ELF-1 (cell line): ENCODE data around the gene DEPDC1B.
"Not testable (repeated sequence)": the region's sequence is repeated elsewhere in the genome, so short reads cannot be mapped to it uniquely, and the experiment has no call there.

Source experiments
- DNase-seq: peaks from one replicate; pipeline ENCODE4 v3.0.0-alpha.2; 2016; ENCODE audit warnings: low read depth, low spot score

DEPDC1B gene

DNA sequence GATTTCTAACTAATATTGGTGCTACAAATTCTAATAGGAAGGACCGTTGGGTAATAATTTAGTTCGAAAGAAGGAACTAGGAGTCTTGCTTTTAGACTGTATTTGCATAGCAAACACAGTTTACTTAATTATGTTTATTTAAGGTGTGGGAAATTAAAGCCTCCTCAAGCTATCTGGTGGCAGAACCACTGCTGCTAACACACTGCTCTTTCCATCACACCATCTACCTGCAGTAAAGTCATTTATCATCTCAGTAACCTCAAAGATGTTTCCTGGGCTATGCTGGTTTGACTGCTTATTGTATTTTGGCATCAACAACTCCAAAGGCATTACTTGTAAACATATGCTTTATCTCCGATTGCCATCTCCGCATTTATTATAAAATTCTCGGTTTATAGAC, 114.3 kb downstream of the DEPDC1B start:
- no peak for DNase-seq

DNA sequence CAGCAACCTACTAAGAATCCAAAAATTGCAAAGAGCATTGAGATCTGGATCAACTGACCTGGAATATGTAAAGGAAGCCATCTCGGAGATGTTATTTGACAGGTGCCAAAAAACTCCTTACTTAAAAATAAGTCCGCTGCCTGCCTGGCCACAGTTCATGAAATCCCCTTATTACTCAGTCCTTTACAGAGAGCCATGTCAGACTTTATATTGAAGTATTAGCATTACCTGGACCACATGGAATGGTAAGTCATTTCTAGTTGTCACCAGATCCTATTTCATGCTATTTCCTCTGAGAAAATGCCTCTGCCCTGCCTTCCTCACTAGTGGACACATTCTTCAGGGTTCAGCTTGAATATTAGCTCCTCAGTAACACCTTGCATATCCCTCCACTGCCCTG, 115.7 kb downstream of the DEPDC1B start:
- DNase-seq: no peak

DNA sequence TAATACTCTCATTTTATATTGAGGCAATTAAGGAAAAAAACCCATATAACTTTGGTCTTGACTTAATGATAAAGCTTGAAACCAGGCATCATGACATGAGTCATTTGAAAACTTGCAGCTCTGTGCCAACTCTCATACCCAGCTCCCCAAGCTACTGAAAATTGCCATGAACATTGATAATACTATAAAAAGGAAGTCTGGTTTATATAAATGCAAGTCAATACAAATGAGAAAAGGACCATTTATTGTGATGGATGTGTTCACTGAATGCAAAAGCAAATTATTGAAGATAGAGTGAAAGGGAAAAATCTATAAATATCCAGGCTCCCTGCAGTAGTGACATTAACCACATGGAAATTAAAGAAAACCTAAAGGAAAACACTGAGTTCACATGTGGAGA, 116.3 kb downstream of the DEPDC1B start:
- DNase-seq: no peak

DNA sequence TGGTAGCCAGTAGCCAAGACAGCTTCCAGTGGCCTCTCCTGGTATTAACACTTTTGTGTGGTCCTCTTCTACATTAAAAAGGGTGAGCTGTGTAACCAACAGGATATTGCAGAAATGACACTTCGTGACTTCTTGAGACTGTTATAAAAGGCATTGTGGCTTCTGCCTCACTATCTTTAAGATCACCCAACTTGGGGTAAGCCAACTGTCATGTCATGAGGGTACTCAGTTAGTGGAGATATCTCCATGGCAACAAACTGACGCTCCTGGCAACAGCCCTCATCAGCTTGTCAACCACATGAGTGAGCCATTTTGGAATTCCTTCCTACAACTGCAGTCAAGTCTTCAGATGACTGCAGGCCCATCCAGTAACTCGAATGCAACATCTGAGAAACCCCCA, 121.7 kb downstream of the DEPDC1B start:
- DNase-seq: no peak

DNA sequence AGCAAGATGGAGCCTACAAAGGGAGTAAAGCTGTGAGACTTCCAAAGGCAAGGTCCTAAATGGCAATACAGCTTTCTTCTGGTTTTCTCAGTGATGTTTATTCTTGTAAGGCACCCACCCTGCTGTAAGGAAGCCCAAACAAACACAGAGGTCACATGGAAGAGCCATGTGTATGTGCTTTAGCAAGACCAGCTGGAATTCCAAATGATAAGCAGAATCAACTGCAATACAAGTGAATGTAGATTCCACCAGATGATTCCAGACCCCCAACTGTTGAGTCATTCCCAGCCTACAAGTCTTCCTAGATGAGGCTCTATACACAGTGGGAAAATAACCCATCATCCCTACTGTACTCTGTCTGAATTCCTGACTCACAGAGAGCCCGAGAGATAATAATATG, 122.8 kb downstream of the DEPDC1B start:
- no peak for DNase-seq

DNA sequence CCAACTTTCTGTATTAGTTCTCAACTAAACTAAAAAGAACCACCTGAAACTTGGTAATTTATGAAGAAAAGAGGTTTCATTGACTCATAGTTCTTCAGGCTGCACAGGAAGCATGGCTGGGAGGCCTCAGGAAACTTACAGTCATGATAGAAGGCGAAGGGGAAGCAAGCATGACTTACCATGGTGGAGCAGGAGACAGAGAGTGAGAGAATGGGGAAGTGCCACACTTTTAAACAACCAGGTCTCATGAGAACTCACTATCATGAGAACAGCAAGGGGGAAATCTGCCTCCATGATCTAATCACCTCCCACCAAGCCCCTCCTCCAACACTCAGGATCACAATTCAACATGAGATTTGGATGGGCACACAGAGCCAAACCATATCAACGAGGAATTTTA, 123.5 kb downstream of the DEPDC1B start:
- no peak for DNase-seq

DNA sequence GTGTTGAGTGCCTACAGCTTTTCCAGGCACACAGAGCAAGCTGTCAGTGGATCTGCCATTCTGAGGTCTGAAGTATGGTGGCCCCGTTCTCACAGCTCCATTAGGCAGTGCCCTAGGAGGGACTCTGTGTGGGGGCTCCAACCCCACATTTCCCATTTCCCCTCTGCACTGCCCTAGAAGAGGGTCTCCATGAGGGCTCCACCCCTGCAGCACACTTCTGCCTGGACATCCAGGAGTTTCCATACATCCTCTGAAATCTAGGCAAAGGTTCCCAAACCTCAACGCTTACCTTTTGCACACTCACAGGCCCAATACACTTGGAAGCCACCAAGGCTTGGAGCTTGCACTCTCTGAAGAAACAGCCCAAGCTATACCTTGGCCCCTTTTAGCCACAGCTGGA, 131.3 kb downstream of the DEPDC1B start:
- no peak for DNase-seq

DNA sequence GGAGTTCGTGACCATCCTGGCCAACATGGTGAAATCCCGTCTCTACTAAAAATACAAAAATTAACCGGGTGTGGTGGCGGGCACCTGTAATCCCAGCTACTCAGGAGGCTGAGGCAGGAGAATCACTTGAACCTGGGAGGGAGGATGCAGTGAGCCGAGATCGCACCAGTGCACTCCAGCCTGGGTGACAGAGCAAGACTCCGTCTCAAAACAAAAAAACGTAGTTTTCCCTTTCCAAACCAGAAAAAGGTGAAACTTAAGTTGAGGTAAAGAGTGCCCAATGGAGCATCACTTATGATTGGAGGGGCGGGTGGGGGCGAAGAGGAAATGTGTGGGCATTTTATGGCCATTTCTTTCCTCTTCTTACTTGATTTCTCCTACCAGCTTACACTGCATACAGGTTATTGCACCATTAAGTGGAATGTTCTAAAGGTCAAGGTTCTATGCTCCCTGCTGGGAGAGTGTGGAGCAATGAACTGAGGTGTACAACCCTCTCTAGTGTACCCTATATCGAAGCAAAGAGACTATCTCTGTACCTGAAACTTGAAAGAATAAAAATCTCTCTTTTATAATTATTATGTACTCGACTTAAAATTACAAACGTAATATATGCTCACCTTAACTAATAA, 136.2 kb downstream of the DEPDC1B start:
- no peak for DNase-seq

DNA sequence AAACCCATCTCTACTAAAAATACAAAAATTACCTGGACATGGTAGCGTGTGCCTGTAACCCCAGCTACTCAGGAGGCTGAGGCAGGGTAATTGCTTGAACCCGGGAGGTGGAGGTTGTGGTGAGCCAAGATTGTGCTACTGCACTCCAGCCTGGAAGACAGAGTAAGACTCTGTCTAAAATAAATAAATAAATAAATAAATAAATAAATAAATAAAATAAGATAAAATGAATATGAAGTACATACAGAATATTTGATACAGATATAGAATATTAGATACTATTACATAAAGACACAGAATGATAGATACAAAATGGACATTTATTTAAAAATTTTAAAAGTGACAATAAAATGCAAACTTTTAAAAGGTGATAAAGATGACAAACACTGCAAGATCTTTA, 146.7 kb downstream of the DEPDC1B start:
- not testable (repeated sequence) for DNase-seq

DNA sequence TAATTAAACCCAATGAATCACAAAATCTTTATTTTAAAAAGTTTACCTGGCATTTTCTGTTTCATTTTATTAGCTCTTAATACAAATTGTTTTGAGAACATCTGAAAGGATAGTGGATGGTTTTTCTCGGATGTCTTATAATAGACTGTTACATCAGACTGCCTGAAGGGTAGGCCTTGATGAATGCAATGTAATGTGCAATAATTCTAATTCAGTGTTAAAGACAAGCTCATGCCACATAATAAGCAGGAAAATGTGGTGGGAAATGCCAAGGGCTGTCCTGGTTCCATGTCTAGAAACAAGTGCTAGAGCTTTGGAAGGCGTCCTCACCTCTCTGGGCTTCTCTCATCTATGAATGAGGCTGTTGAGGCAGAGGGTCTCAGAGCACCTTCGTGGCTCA, 148.1 kb downstream of the DEPDC1B start:
- DNase-seq: no peak

DNA sequence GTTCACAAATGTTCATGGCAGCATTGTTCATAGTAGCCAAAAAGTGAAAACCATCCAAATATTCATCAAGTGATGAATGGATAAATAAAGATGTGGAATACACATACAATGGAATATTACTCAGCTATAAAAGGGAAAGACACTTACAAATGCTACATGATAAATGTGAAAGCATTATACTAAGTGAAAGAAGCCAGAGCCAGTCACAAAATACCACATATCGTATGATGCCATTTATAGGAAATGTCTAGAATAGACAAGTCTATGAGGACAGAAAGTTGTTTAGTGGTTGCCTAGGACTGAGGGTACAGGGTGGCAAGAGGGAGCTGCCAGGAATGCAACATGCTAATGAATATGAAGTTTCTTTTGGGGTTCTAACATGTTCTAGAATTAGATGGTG, 148.7 kb downstream of the DEPDC1B start:
- no peak for DNase-seq

DNA sequence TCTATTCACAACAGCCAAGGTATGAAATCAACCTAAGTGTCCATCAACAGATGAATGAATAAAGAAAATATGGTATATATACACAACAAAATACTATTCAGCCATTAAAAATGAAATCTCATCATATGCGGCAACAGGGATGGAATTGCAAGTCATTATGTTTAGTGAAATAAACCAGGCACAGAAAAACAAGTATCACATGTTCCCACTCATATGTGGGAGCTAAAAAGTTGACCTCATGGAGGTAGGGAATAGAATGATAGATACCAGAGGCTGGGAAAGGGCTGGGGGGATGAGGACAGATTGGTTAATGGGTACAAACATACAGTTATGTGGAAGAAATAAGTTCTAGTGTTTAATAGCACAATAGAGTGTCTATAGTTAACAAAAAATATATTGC, 149.7 kb downstream of the DEPDC1B start:
- DNase-seq: no peak

DNA sequence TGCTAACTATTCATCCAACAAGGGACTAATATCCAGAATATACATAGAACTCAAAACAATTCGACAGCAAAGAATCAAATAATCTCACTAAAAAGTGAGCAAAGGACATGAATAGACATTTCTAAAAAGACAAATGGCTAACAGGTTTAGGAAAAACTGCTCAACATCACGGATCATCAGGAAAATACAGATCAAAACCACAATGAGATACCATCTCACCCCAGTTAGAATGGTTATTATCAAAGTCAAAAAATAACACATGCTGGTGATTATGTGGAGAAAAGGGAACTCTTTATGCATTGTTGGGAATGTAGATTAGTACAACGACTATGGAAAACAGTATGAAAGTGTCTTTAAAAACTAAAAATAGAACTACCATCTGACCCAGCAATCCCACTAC, 150.1 kb downstream of the DEPDC1B start:
- DNase-seq: no peak
